Measurements from ENCODE around the gene PPP2R3B. TPM values are rescaled to one million over a fixed set of nuclear protein-coding genes. Genes with fewer than 3 reads are reported as not detected.

Gene PPP2R3B
- total and polyA plus RNA-seq, 2 of the 13 experiments (the other 11 are each of a cell fraction or from before 2014, with no cell fraction given), result 17.0 to 21.4 TPM

- no TSS peak for BruUV-seq (replicated peaks)
- Histone ChIP-seq H3K4me2 (ENCODE audit: low read depth, low read length) (no peak overlapping the region), H3K27me3 (ENCODE audit: control insufficient read depth in 1 of 2, insufficient read depth in 2 of 2, low read length in 2 of 2) (no peaks in the 10 kb centered on the region), H3K79me2 (ENCODE audit: insufficient read depth, low read length) (no peaks in the 10 kb centered on the region), H3K4me1 (ENCODE audit: insufficient read depth, low read length) (no peaks in the 10 kb centered on the region), H3K9me3 (ENCODE audit: low read length) (no peaks in the 10 kb centered on the region), H3K9ac (ENCODE audit: insufficient read depth, low read depth, low read length) (no peak overlapping the region), H4K20me1 (ENCODE audit: insufficient read depth, low read length) (peaks cover 39% of the 10 kb centered on the region; the same call in 1 of the 2 replicates), H2AFZ (ENCODE audit: low read length) (no peak overlapping the region), H3K36me3 (replicated peaks in 1 of 2; ENCODE audit: control insufficient read depth in 1 of 2, insufficient read depth in 2 of 2, low read length in 2 of 2) (peaks cover 15 to 38% of the 10 kb centered on the region in 2 experiments; a peak in 4 of 5 replicates), H3K4me3 (replicated peaks in 1 of 3; ENCODE audit: insufficient read depth in 1 of 3, low read depth in 2 of 3, low read length in 3 of 3) (no peak overlapping the region), H3K27ac (ENCODE audit: extremely low read length, insufficient read depth, low read length) (no peak overlapping the region)
- intact Hi-C loops (cut with micrococcal nuclease; ENCODE audit: unreplicated experiment) (no loop called here), in situ Hi-C loops (cut with HindIII; ENCODE audit: extremely low pct_ligation_motif_present, low pct_unique_long_range_greater_than_20kb) (no loop called here)
- ChIA-PET CTCF (ENCODE audit: low intra/inter-chr PET ratio, low total read pairs) (no interaction called here), POLR2A (no interaction called here)
- DNase-seq (ENCODE audit: low spot score) (no peak), FAIRE-seq (no peak), ATAC-seq (no peak)
- TF ChIP-seq RBM22 (optimal IDR thresholded peaks at IDR 0.05; ENCODE audit: low read length), result peak; percentile 90
- TF ChIP-seq AGO2 (optimal IDR thresholded peaks at IDR 0.05; ENCODE audit: low read depth, low read length), result peak; percentile 97
- no peak for TF ChIP-seq ZFYVE20 (CRISPR knock-in tag; IDR thresholded peaks at IDR 0.05; ENCODE audit: borderline replicate concordance, low read depth)
- TF ChIP-seq ZNF484 (CRISPR knock-in tag; IDR thresholded peaks at IDR 0.05; ENCODE audit: borderline replicate concordance, low read depth), result no peak
- peak; percentile 86 for TF ChIP-seq RBFOX2 (IDR thresholded peaks at IDR 0.05; ENCODE audit: low read depth, low read length)
- TF ChIP-seq POLR2A (IDR thresholded peaks at IDR 0.05; ENCODE audit: insufficient read depth in 1 of 2, low read depth in 2 of 2, low read length in 2 of 2), result peak in 1 of 2 experiments; percentile 60; a peak in 1 of 4 replicates
- peak; percentile 61; the same call in 1 of the 2 replicates for TF ChIP-seq POLR2G (IDR thresholded peaks at IDR 0.05; ENCODE audit: low read depth, low read length)
- TF ChIP-seq ZBTB3 (CRISPR knock-in tag; IDR thresholded peaks at IDR 0.05; ENCODE audit: borderline replicate concordance, low read depth), result no peak
- peak; percentile 10; the same call in 1 of the 2 replicates for TF ChIP-seq ZNF768 (CRISPR knock-in tag; IDR thresholded peaks at IDR 0.05)
- TF ChIP-seq ZBTB38 (CRISPR knock-in tag; IDR thresholded peaks at IDR 0.05), result 0 out of 2 replicates have a peak, but pooled peaks have one; percentile 50
- TF ChIP-seq AGO1 (IDR thresholded peaks at IDR 0.05; ENCODE audit: low read depth, low read length, poor library complexity, severe bottlenecking), result peak; percentile 75
- no peak for TF ChIP-seq FOXK1 (CRISPR knock-in tag; IDR thresholded peaks at IDR 0.05; ENCODE audit: borderline replicate concordance, low read depth)
- peak; percentile 38; the same call in 1 of the 2 replicates for TF ChIP-seq ZNF687 (CRISPR knock-in tag; IDR thresholded peaks at IDR 0.05)
- 95% methylated on average over 31 of the region's 36 CpGs for WGBS (ENCODE audit: low lambda C conversion rate)
Observed at GRCh38 chrX:298993-299392, 87.7 kb downstream of the PPP2R3B start.

All from HepG2 (cell line).